GM10266 (cell line): ENCODE measurements around the gene SETD4.

Experiments
- DNase-seq: peaks from one replicate; pipeline ENCODE4 v3.0.0; 2012; ENCODE audit errors: extremely low spot score
- CTCF ChIP-seq: IDR thresholded peaks from 2 replicates; pipeline ENCODE4 v1.5.1; 2012; ENCODE audit warnings: mild to moderate bottlenecking, low read depth; ENCODE audit not compliant: control insufficient read depth, insufficient read depth; ENCODE audit errors: missing control alignments

The SETD4 gene

GRCh38 chr21:36005018-36005417 is 55.3 kb downstream of the SETD4 start:
- no peak for TF ChIP-seq CTCF
- DNase-seq = no peak

GRCh38 chr21:36004441-36004840 is 55.9 kb downstream of the SETD4 start:
- DNase-seq = no peak
- TF ChIP-seq CTCF = no peak

DNA sequence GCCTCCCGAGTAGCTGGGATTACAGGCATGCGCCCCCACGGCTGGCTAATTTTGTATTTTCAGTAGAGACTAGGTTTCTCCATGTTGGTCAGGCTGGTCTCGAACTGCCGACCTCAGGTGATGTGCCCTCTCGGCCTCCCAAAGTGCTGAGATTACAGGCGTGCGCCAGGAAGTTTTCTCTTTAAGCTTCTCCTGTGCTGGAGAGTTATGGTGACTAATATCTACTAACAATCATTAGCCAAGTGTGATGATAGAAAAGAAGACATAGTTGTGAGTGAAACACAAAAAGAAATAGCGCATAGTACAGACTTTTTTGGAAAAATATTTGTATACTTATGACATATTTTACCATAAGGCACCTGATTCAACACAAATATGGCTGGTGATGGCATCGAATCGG is 56.5 kb downstream of the SETD4 start:
- TF ChIP-seq CTCF = no peak
- no peak for DNase-seq

GRCh38 chr21:35996217-35996616 is 64.1 kb downstream of the SETD4 start:
- DNase-seq = no peak
- no peak for TF ChIP-seq CTCF

GRCh38 chr21:35995522-35996088 is 64.7 kb downstream of the SETD4 start:
- no peak for TF ChIP-seq CTCF
- DNase-seq = no peak

- no peak for TF ChIP-seq CTCF
Measured at GRCh38 chr21:35994613-35995012, 65.7 kb downstream of the SETD4 start.

GRCh38 chr21:35993875-35994490 is 66.3 kb downstream of the SETD4 start:
- TF ChIP-seq CTCF = no peak
- DNase-seq = no peak

More at GRCh38 chr21:35994613-35995012, 65.7 kb downstream of the SETD4 start:
- DNase-seq = no peak
